HEK293 (cell line): ENCODE measurements around the gene JMJD6.

Source experiments
- CTCF ChIA-PET: fragments of 350-600 bp; formaldehyde crosslinking; extraction: SDS; loops from one replicate; lab custom pipeline; 2021; ENCODE audit warnings: antibody characterized with exemption; lab: Yijun Ruan, JAX
- POLR2A ChIA-PET: fragments of 300-600 bp; formaldehyde crosslinking; extraction: SDS; loops from one replicate; lab custom pipeline; 2020; ENCODE audit warnings: antibody characterized with exemption, inconsistent platforms; lab: Yijun Ruan, JAX
- H3K27ac ChIP-seq: fragments of 200-500 bp; sonication (Bioruptor generic); 2 replicates; pipeline ENCODE4 v1.5.1; 2014; ENCODE audit warnings: low read depth, low read length, control low read depth, inconsistent platforms; ENCODE audit errors: extremely low read depth
- H3K36me3 ChIP-seq, 2 experiments: fragments of 200-500 bp in 1 of 2; sonication (Bioruptor generic) in 1 of 2; 1 replicate in 1 of 2; 2 replicates in 1 of 2; pipeline ENCODE4 v1.5.1; 2014 to 2017; ENCODE audit warnings: inconsistent platforms in 2 of 2, low read length in 2 of 2; ENCODE audit not compliant: control insufficient read depth in 2 of 2, insufficient read depth in 1 of 2
- H3K4me1 ChIP-seq: fragments of 200-500 bp; sonication (Bioruptor generic); 2 replicates; pipeline ENCODE4 v1.5.1; 2014; ENCODE audit warnings: mild to moderate bottlenecking, low read length, inconsistent platforms; ENCODE audit not compliant: control insufficient read depth, insufficient read depth
- H3K4me3 ChIP-seq: 2 replicates; pipeline ENCODE4 v1.5.1; 2011; ENCODE audit warnings: low read depth, mild to moderate bottlenecking, control low read depth, low read length, moderate library complexity
- H3K9me3 ChIP-seq: fragments of 200-500 bp; sonication (Bioruptor generic); 2 replicates; pipeline ENCODE4 v1.5.1; 2014; ENCODE audit warnings: low read depth, low read length, inconsistent platforms; ENCODE audit not compliant: control insufficient read depth, insufficient read depth
- FEZF1 ChIP-seq: fragments of 450-650 bp; formaldehyde crosslinking; IDR thresholded peaks from 2 replicates; pipeline ENCODE4 v1.5.1; 2016; ENCODE audit warnings: missing biosample characterization, missing genetic modification characterization
- GLI2 ChIP-seq: fragments of 450-650 bp; formaldehyde crosslinking; IDR thresholded peaks from 2 replicates; pipeline ENCODE4; 2017; ENCODE audit warnings: missing biosample characterization, missing genetic modification characterization, low read depth, borderline replicate concordance
- GLIS2 ChIP-seq: fragments of 450-650 bp; formaldehyde crosslinking; IDR thresholded peaks from 2 replicates; pipeline ENCODE4 v1.5.1; 2016; ENCODE audit warnings: missing biosample characterization, missing genetic modification characterization
- INSM2 ChIP-seq: fragments of 450-650 bp; formaldehyde crosslinking; IDR thresholded peaks from 2 replicates; pipeline ENCODE4 v1.5.1; 2016; ENCODE audit warnings: missing biosample characterization, missing genetic modification characterization
- KLF10 ChIP-seq: fragments of 450-650 bp; IDR thresholded peaks from 2 replicates; pipeline ENCODE4 v1.5.1; 2018; ENCODE audit warnings: missing biosample characterization, mild to moderate bottlenecking, missing genetic modification characterization
- PATZ1 ChIP-seq: fragments of 450-650 bp; formaldehyde crosslinking; IDR thresholded peaks from 2 replicates; pipeline ENCODE4 v1.5.1; 2016; ENCODE audit warnings: missing biosample characterization, missing genetic modification characterization
- ZFP69B ChIP-seq: fragments of 450-650 bp; formaldehyde crosslinking; IDR thresholded peaks from 2 replicates; pipeline ENCODE4 v1.5.1; 2016; ENCODE audit warnings: missing biosample characterization, missing genetic modification characterization
- ZNF132 ChIP-seq: fragments of 450-650 bp; formaldehyde crosslinking; IDR thresholded peaks from 2 replicates; pipeline ENCODE4 v1.5.1; 2017; ENCODE audit warnings: missing biosample characterization, missing genetic modification characterization, borderline replicate concordance
- ZNF155 ChIP-seq: fragments of 450-650 bp; formaldehyde crosslinking; IDR thresholded peaks from 2 replicates; pipeline ENCODE4 v1.5.1; 2016; ENCODE audit warnings: missing biosample characterization, missing genetic modification characterization
- ZNF248 ChIP-seq: fragments of 450-650 bp; formaldehyde crosslinking; IDR thresholded peaks from 2 replicates; pipeline ENCODE4 v1.5.1; 2017; ENCODE audit warnings: missing biosample characterization, missing genetic modification characterization
- ZNF324 ChIP-seq: fragments of 450-650 bp; formaldehyde crosslinking; IDR thresholded peaks from 2 replicates; pipeline ENCODE4 v1.5.1; 2016; ENCODE audit warnings: missing biosample characterization, missing genetic modification characterization
- ZNF426 ChIP-seq: fragments of 450-650 bp; formaldehyde crosslinking; IDR thresholded peaks from 2 replicates; pipeline ENCODE4 v1.5.1; 2017; ENCODE audit warnings: missing biosample characterization, missing genetic modification characterization, mild to moderate bottlenecking, inconsistent platforms, moderate library complexity
- ZNF48 ChIP-seq: fragments of 450-650 bp; formaldehyde crosslinking; IDR thresholded peaks from 2 replicates; pipeline ENCODE4 v1.5.1; 2016; ENCODE audit warnings: missing biosample characterization, missing genetic modification characterization
- ZNF549 ChIP-seq: fragments of 450-650 bp; IDR thresholded peaks from 2 replicates; pipeline ENCODE4 v1.5.1; 2018; ENCODE audit warnings: missing biosample characterization, missing genetic modification characterization, mild to moderate bottlenecking, inconsistent platforms, moderate library complexity
- ZNF701 ChIP-seq: fragments of 450-650 bp; formaldehyde crosslinking; IDR thresholded peaks from 2 replicates; pipeline ENCODE4 v1.5.1; 2016; ENCODE audit warnings: missing biosample characterization, missing genetic modification characterization
- ZNF791 ChIP-seq: fragments of 450-650 bp; formaldehyde crosslinking; IDR thresholded peaks from 2 replicates; pipeline ENCODE4 v1.5.1; 2016; ENCODE audit warnings: missing biosample characterization, missing genetic modification characterization
- ZNF792 ChIP-seq: fragments of 450-650 bp; formaldehyde crosslinking; IDR thresholded peaks from 2 replicates; pipeline ENCODE4 v1.5.1; 2016; ENCODE audit warnings: missing biosample characterization, missing genetic modification characterization
- TF ChIP-seq, protein P1 (sequence below): fragments of 450-650 bp; IDR thresholded peaks from 2 replicates; pipeline ENCODE4 v1.5.1; 2018; ENCODE audit warnings: missing biosample characterization, mild to moderate bottlenecking, missing genetic modification characterization
- TF ChIP-seq, protein P2 (sequence below): fragments of 450-650 bp; formaldehyde crosslinking; IDR thresholded peaks from 2 replicates; pipeline ENCODE4 v1.5.1; 2016; ENCODE audit warnings: missing biosample characterization, missing genetic modification characterization

JMJD6 gene

GRCh38 chr17:76674600-76674999, 51.8 kb downstream of the JMJD6 start:
- ChIA-PET POLR2A (interaction anchor here (0.6 kb wide), 1 partner anchor 145 kb away, joined by 6 read pairs; no protein-coding TSS in a partner anchor), CTCF (interaction anchor here (1.1 to 1.4 kb wide), 3 partner anchors 41 to 117 kb away, joined by 3 to 5 read pairs (median 4); no protein-coding TSS in a partner anchor)
- no peak overlapping the region for H3K4me3 ChIP-seq
- peaks cover 20% of the 10 kb centered on the region for H3K4me1 ChIP-seq
- H3K36me3 ChIP-seq: peaks cover 0 to 15% of the 10 kb centered on the region in 2 experiments; a peak in 2 of 3 replicates
- TF ChIP-seq, protein P1, sequence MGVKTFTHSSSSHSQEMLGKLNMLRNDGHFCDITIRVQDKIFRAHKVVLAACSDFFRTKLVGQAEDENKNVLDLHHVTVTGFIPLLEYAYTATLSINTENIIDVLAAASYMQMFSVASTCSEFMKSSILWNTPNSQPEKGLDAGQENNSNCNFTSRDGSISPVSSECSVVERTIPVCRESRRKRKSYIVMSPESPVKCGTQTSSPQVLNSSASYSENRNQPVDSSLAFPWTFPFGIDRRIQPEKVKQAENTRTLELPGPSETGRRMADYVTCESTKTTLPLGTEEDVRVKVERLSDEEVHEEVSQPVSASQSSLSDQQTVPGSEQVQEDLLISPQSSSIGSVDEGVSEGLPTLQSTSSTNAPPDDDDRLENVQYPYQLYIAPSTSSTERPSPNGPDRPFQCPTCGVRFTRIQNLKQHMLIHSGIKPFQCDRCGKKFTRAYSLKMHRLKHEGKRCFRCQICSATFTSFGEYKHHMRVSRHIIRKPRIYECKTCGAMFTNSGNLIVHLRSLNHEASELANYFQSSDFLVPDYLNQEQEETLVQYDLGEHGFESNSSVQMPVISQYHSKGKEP (tag by site-specific recombination): no peak
- TF ChIP-seq ZNF155 (tag by site-specific recombination) (no peak), FEZF1 (no peak), ZNF701 (no peak), PATZ1 (no peak), ZNF132 (tag by site-specific recombination) (no peak), ZNF426 (tag by site-specific recombination) (no peak)
- H3K9me3 ChIP-seq: no peaks in the 10 kb centered on the region
- no peak overlapping the region for H3K27ac ChIP-seq

GRCh38 chr17:76673729-76674128, 52.7 kb downstream of the JMJD6 start:
- ChIA-PET POLR2A (interaction anchor here (0.6 kb wide), 1 partner anchor 71 kb away, joined by 3 read pairs; no protein-coding TSS in a partner anchor), CTCF (interaction anchor here (0.6 to 0.9 kb wide), 5 partner anchors 8 to 574 kb away, joined by 3 to 4 read pairs (median 4); no protein-coding TSS in a partner anchor)
- H3K27ac ChIP-seq: no peak overlapping the region
- no peaks in the 10 kb centered on the region for H3K9me3 ChIP-seq
- no peak overlapping the region for H3K4me3 ChIP-seq
- TF ChIP-seq ZNF324 (tag by site-specific recombination) (no peak), ZFP69B (tag by site-specific recombination) (no peak), INSM2 (tag by site-specific recombination) (no peak), GLIS2 (no peak), KLF10 (tag by site-specific recombination) (no peak), ZNF48 (no peak), ZNF792 (tag by site-specific recombination) (no peak), ZNF248 (tag by site-specific recombination) (no peak), ZNF549 (no peak), ZNF791 (tag by site-specific recombination) (no peak), GLI2 (tag by site-specific recombination) (no peak)
- TF ChIP-seq, protein P2, sequence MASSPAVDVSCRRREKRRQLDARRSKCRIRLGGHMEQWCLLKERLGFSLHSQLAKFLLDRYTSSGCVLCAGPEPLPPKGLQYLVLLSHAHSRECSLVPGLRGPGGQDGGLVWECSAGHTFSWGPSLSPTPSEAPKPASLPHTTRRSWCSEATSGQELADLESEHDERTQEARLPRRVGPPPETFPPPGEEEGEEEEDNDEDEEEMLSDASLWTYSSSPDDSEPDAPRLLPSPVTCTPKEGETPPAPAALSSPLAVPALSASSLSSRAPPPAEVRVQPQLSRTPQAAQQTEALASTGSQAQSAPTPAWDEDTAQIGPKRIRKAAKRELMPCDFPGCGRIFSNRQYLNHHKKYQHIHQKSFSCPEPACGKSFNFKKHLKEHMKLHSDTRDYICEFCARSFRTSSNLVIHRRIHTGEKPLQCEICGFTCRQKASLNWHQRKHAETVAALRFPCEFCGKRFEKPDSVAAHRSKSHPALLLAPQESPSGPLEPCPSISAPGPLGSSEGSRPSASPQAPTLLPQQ (tag by site-specific recombination): no peak
- H3K36me3 ChIP-seq: peaks cover 0 to 15% of the 10 kb centered on the region in 2 experiments; a peak in 2 of 3 replicates
- H3K4me1 ChIP-seq: peaks cover 27% of the 10 kb centered on the region
